Astrocyte of the hippocampus (primary cell): ENCODE data around the gene MARCKSL1.

Experiments
- DNase-seq: peaks from one replicate; pipeline ENCODE4 v3.0.0; 2011; ENCODE audit warnings: low read depth, low spot score

Gene MARCKSL1

GRCh38 chr1:32352831-32353383, 16.9 kb upstream of the MARCKSL1 start:
- DNase-seq, result no peak

- DNase-seq, result no peak
Observed at GRCh38 chr1:32352239-32352745, 16.3 kb upstream of the MARCKSL1 start.

GRCh38 chr1:32351399-32352238, 15.6 kb upstream of the MARCKSL1 start:
- peak; percentile 98 for DNase-seq

- no peak for DNase-seq
Observed at GRCh38 chr1:32350785-32351398, 14.9 kb upstream of the MARCKSL1 start.

GRCh38 chr1:32349211-32349708, 13.2 kb upstream of the MARCKSL1 start:
- no peak for DNase-seq

GRCh38 chr1:32346532-32347157, 10.6 kb upstream of the MARCKSL1 start:
- no peak for DNase-seq

GRCh38 chr1:32345289-32345827, 9.3 kb upstream of the MARCKSL1 start:
- peak; percentile 65 for DNase-seq

- DNase-seq, result no peak
Observed at GRCh38 chr1:32342704-32343103, 6.7 kb upstream of the MARCKSL1 start.

- DNase-seq, result no peak
Observed at GRCh38 chr1:32341971-32342370, 5.9 kb upstream of the MARCKSL1 start.

- no peak for DNase-seq
Observed at GRCh38 chr1:32341186-32341757, 5.2 kb upstream of the MARCKSL1 start.

- no peak for DNase-seq
Observed at GRCh38 chr1:32339363-32339978, 3.4 kb upstream of the MARCKSL1 start.

GRCh38 chr1:32338637-32339145, 2.7 kb upstream of the MARCKSL1 start:
- DNase-seq, result peak; percentile 48

- DNase-seq, result peak; percentile 68
Observed at GRCh38 chr1:32337855-32338636, 2.0 kb upstream of the MARCKSL1 start.

- peak; percentile 58 for DNase-seq
Observed at GRCh38 chr1:32336963-32337675, 1.1 kb upstream of the MARCKSL1 start.

GRCh38 chr1:32336591-32336932, 529 bp upstream of the MARCKSL1 start:
- DNase-seq, result no peak

- no peak for DNase-seq
Observed at GRCh38 chr1:32335535-32335789, 571 bp downstream of the MARCKSL1 start.

- peak; percentile 81 for DNase-seq
Observed at GRCh38 chr1:32334864-32335534, 1.0 kb downstream of the MARCKSL1 start.

GRCh38 chr1:32334274-32334861, 1.7 kb downstream of the MARCKSL1 start:
- no peak for DNase-seq
